ENCODE measurements around the gene FCRLA.

FCRLA gene

DNA sequence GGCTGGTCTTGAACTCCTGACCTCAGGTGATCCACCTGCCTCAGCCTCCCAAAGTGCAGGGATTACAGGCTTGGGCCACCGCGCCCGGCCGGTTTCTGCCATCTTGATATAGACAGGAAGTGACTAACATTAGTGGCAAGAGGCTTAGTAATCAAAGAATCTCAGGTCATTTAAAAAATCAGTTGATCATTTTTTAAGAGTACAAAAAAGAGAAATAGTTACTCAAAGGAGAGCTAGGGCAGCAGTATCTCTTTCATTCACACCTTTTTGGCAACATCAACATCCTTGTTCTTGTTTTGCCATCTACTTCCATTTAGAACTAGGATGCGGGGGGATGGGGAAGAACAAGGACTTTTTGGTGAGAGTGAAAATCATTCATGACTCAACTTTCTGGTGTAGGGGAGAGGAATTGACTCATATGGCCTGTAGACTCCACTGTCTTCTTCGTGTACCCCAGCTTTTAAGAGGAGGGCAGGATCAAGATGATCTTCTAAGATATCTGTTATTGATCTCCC lies 23.1 kb downstream of the FCRLA start:
- no peak for DNase-seq (ENCODE audit: low read depth in 1 of 2, low spot score in 1 of 2)

DNA sequence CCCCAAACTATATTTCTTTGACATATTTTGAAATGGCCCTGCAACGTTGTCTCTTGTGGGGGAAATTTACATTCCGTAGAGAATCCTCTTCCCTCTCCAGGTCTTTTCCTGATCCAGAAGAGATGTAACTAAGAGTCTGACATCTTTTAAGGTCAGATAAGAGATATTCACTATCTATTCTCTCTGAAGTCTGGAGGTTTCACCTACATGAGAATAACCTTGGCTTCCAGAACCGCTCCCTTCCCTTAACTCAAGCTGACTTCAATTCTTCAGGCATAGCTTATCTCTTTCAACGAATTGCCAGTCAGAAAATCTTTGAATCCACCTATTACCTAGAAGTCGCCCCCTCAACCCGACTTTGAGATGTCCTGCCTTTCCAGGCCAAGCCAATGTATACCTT lies 24.2 kb downstream of the FCRLA start:
- no peak for DNase-seq (ENCODE audit: low read depth in 1 of 2, low spot score in 1 of 2)

DNA sequence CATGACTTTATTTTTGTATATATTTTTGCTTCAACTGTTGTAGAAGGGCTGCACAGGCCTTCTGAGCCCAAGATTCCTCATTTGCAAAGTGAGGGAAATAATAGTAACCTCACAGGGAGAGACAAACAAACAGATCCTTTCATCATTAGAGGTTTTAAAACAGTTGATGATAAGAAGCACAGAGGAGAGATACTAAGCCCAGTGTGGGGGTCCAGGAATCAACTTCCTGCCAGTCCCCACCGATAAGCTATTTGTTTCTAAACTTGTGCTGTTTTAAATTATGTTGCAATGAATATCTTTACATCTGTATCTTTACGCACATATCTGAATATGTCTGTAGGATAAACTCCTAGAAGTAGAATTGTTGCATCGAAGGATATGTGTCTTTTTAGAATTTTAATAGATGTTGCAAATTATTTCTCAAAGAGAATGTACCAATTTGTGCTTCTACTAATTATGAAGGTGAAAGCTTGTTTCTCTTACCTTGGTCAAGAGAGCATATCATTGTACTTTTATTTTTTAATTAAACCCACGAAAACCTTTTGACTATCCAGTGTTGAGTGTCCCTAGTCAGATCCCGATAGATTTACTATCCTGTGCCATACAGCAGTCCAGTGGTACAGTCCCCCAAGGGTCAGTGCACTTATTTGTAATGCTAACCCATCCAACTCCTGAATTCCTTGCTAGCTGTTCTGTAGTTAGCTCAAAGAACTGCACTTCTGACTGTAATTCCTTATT lies 25.1 kb downstream of the FCRLA start:
- DNase-seq (ENCODE audit: low read depth in 1 of 2, low spot score in 1 of 2): no peak

DNA sequence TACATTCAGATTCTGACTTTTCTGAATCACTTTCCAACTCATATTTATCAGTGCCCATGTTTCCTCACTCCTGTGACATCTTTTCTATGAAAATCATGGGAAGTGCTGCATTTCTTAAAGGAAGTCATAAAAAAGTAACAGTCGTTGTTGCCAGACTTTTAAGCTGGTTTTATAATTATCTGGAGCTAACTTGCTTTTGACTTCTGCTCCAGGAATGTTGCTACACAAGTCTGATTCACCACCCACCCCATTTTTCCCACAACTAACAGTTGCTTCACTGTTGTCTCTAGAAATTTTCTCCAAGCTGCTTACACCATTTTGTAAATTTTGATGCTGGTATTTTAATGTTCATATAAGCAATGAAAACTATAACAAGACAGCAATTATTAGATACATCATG lies 26.5 kb downstream of the FCRLA start:
- DNase-seq (ENCODE audit: low read depth in 1 of 2, low spot score in 1 of 2): no peak

DNA sequence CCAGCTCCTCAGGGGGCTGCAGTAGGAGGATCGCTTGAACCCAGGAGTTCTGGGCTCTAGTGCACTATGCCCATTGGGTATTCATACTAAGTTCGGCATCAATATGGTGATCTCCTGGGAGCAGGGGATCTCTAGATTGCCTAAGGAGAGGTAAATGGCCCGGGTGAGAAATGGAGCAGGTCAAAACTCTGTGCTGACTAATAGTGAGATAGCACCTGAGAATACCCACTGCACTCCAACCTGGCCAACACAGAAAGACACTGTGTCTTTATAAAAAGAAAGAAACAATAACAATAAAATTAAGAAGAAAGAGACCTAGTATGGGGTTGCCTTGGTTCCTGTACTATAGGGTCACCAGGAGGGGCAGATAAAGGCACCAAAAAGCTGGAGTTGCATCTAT lies 28.8 kb downstream of the FCRLA start:
- DNase-seq (ENCODE audit: low read depth in 1 of 2, low spot score in 1 of 2): no peak

DNA sequence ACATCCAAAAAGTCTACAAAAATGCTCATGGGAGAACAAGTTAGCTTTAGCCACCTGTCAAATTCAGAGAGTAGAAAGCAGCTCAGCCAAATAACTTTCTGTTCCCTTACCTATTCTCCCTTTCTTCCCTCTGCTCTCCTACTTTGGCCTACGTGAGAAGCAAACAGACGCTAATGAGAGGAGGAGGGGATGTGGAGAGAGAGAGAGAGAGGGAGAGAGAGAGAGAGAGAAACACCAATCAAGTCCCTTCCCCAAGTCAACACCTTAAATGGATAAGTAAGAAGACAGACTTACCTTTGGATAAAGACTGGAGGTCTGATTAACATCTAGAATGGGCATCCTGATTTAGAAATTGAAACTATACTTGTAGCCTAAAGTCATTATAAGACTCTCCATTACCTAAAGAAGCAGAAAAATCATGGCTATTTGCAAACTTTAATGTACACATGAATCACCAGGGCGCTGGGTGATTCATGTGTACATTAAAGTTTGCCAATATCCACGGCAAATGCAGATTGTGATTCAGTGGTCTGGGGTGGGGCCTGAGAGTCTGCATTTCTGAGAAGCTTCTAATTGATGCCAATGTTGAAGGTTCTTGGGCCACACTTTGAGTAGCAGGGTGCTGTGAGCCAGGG lies 29.4 kb downstream of the FCRLA start:
- DNase-seq (ENCODE audit: low read depth in 1 of 2, low spot score in 1 of 2): no peak

DNA sequence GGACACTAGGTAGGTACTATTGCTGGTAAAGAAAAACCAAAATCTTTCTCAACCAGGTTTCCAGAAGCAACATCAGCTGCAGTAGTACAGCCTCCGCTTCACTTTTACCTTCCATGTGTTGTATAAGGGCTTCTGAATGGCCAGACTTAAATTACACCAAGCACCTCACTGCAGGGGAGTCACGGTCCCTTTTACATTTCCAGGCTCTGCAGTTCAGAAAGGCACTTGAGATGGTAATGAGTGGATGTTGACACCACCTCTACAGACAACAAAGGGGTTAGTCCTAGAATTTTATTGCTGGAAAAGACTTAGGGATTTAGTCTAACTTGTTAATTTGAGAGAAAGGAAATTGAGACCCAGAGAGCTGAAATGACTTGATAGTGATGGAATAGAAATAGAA lies 30.6 kb downstream of the FCRLA start:
- DNase-seq (ENCODE audit: low read depth in 1 of 2, low spot score in 1 of 2): no peak

DNA sequence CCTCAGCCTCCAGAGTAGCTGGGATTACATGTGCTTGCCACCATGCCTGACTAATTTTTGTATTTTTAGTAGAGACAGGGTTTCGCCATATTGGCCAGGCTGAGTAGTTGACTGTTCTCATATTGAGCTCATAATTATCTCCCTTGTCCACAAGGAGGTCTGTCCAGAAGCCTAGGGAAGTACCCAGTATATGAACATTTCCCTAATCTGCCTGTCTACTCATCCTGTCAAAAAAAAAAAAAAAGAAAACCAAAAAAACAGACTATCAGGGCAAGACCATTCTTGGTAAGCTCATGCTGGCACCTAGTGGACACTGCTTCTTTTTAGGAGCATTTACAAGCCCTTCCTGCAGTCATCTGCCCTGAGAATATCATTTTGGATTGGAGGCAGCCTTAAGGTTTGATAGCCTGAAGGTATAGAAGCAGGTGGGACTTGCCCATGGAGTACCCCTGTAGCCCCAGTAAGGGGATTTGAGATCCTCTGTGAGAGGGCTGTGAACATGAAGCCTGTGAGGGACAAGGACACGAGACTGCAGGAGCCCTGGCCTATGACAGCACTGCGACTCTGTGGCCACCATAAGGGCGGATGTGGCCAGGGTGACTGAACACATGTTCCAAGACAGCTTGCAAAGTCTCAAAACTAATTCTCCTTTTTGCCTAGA lies 31.7 kb downstream of the FCRLA start:
- DNase-seq (ENCODE audit: low read depth in 1 of 2, low spot score in 1 of 2): peak in 1 of 2 donors; percentile 19

DNA sequence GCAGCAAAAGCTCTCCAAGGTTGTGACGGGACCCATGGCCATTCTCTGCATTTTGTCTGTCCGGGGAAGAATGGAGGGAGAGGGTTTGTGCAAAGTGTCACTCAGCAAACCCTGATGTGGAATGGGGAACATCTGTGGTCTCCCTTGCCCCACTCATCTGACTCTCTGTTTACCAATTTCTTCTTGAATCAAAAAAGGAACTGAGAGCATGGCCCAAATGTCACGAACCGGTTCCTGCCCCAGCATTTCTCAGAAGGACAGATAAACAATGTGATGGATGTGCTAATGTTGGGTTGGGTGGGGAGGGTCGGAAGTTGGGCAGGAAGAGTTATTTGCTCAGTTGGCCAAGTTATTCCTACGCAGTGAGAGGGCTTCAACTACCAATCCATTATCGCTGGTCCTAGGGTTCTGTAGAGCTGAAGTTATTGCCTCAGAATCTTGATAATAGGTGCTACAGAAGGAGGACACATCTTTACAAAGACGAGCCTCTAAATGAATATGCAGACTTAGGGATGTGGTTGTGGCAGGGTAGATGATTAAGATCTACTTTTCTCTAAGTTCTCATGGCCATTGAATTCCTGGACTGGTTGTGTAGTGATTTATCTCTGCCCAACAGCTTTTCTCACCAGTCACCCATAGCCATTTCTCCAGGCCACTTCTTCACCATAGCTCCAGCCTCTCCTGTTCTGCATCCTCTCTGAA lies 33.0 kb downstream of the FCRLA start:
- DNase-seq (ENCODE audit: low read depth in 1 of 2, low spot score in 1 of 2): no peak

DNA sequence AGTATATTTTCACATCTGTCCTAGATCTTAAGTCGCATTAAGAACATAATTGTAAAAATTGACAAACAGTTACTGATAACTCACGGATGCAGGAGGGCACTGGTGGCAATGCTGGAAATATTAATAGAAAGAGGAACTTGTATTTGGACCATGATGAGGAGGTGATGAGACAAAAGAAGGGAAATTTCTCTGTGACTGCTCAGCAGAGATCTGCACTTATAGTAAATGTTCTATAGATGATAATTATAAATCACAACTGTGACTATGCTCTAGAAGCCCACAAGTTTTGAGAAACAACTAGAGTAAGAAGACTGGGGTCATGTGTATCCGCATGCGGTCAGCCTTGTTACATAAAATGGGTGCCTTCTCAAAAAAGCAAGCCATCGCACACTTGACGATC lies 33.9 kb downstream of the FCRLA start:
- DNase-seq (ENCODE audit: low read depth in 1 of 2, low spot score in 1 of 2): no peak

DNA sequence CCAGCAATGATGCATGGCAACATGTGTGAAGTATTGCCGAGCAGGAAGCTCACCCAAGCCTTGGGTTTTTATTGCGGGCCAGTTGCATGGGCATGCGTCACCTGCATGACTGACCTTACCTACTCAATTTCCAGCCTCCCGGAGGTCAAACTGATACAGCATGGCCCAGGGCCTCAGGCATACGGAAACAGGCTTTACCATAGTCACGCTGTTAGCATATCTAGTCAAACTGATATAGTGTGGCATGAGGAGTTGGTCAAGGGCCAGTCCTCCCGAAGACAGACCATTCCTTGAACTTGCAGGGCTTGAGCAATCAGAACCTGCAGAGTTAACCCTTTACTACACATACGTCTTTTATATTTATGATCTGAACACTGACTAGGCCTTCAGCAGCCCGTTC lies 36.2 kb downstream of the FCRLA start:
- DNase-seq (ENCODE audit: low read depth in 1 of 2, low spot score in 1 of 2): no peak

DNA sequence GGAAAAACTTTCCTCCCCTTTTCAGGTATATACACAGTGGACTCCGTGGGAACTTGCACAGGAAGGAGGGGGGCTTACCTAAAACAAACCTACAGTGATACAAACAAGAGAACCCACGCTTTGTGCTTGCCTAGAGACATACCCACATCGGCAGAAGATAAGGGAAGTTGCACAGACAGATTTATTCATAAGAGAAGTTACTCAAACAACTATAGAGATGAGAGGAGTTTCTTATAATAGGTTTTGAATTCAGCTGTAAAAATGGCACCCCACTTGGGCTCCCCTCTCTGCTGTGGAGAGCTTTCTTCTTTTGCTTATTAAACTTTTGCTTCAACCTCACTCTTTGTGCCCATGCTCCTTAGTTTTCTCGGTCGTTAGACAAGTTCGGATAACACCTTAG lies 40.8 kb downstream of the FCRLA start:
- no peak for DNase-seq (ENCODE audit: low read depth in 1 of 2, low spot score in 1 of 2)

DNA sequence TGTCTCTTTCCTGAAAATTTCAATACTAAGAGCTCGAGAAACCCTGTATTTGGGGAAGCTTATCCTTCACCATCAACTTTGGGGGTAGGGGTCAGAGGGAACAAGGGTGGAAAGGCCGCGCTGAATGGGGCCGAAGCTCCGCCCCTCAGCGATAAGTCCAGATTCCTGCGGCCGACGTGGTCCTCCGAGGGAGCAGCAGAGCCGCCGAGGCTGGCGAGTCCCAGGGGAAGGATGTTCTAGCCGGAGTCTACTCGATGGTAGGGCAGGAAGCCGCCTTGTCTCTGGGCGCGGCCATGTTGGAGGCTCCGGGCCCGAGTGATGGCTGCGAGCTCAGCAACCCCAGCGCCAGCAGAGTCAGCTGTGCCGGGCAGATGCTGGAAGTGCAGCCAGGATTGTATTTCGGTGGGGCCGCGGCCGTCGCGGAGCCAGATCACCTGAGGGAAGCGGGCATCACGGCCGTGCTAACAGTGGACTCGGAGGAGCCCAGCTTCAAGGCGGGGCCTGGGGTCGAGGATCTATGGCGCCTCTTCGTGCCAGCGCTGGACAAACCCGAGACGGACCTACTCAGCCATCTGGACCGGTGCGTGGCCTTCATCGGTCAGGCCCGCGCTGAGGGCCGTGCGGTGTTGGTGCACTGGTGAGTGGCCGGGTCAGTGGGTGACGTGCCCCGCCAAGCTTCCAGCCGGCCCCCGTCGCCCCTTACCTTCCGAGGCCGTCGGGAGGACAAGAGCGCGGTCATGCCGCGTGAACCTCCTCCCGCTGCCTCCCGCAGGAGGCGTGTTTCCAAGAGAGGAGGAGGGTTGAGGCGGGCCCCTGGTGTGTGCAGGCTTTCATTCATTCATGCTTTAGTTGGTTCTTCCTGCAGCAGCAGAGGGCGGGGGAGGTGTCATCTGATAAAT lies 42.7 kb downstream of the FCRLA start, which contains the start of gene DUSP12:
DUSP12 (plus strand) TSS at position 278 of the 899 bp plus-strand sequence; CDS start at position 294, 16 bp downstream.
- peak; percentile 67 to 69 for DNase-seq (ENCODE audit: low read depth in 1 of 2, low spot score in 1 of 2)

DNA sequence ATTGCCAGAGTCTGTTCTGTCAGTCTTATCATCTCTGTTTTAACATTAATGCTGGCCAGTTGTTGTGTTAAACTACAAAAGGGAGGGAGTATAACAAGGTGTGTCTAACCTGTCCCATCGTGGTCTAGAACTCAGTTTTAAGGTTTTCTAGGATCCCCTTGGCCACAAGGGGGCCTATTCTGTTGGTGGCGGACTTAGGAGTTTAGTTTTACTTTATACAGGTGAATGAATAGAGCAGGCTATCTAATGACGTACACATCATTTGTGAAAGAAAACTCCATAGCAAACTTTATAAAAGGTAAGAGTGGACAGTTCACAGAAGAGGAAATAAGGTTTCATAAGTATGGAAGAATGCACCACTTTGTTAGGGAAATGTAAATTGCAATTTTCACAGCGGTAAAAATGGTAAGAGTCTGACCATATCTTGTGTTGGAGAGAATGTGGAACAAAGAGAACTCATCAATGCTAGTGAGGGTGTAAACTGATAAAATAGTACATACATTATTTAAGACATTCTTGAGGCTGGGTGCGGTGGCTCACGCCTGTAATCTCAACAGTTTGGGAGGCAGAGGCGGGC lies 56.6 kb downstream of the FCRLA start:
- DNase-seq (ENCODE audit: low read depth in 1 of 2, low spot score in 1 of 2): peak in 1 of 2 donors; percentile 25

Measured in stimulated activated CD4-positive, alpha-beta T cell treated with anti-CD3 and anti-CD28 coated beads, Interleukin-15, amount 100 ng/mL, for 1 hour (primary cell).